LNCaP clone FGC (cell line): ENCODE data around the gene SMAD3.

ENCODE experiments used
- DNase-seq: peaks from one replicate; pipeline ENCODE4 v3.0.0-alpha.2; 2011; ENCODE audit warnings: low read depth
- H3K4me3 ChIP-seq: 2 replicates; pipeline ENCODE4 v1.5.1; 2011; ENCODE audit warnings: mild to moderate bottlenecking, low read depth, low read length, control low read depth
- TF ChIP-seq, protein P1 (sequence below): IDR thresholded peaks from 2 replicates; pipeline ENCODE4 v1.5.1; 2012; ENCODE audit warnings: mild to moderate bottlenecking; ENCODE audit not compliant: control insufficient read depth, insufficient read depth; ENCODE audit errors: extremely low read depth

Gene SMAD3

DNA sequence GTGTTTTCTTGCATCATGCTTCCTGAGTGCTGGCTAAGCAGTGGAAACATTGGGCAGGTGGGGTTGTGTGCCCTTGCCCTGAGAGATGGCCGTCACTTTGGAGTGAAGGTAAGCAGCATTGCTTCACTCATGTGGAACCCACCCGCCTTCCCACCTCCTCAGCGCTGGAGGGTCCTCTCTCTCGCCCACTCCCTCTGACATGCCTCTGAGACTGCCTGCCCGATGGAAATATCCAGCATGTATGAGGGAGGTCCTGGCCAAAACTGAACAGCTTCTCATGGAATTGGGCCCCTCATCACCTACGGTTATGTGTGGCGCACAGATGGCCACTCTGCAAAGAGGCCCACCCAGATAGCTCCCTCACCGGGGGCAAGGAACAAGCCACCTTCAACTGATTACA lies 48.6 kb downstream of the SMAD3 start:
- TF ChIP-seq, protein P1, sequence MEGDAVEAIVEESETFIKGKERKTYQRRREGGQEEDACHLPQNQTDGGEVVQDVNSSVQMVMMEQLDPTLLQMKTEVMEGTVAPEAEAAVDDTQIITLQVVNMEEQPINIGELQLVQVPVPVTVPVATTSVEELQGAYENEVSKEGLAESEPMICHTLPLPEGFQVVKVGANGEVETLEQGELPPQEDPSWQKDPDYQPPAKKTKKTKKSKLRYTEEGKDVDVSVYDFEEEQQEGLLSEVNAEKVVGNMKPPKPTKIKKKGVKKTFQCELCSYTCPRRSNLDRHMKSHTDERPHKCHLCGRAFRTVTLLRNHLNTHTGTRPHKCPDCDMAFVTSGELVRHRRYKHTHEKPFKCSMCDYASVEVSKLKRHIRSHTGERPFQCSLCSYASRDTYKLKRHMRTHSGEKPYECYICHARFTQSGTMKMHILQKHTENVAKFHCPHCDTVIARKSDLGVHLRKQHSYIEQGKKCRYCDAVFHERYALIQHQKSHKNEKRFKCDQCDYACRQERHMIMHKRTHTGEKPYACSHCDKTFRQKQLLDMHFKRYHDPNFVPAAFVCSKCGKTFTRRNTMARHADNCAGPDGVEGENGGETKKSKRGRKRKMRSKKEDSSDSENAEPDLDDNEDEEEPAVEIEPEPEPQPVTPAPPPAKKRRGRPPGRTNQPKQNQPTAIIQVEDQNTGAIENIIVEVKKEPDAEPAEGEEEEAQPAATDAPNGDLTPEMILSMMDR = no peak
- no peak overlapping the region for H3K4me3 ChIP-seq
- no peak for DNase-seq

DNA sequence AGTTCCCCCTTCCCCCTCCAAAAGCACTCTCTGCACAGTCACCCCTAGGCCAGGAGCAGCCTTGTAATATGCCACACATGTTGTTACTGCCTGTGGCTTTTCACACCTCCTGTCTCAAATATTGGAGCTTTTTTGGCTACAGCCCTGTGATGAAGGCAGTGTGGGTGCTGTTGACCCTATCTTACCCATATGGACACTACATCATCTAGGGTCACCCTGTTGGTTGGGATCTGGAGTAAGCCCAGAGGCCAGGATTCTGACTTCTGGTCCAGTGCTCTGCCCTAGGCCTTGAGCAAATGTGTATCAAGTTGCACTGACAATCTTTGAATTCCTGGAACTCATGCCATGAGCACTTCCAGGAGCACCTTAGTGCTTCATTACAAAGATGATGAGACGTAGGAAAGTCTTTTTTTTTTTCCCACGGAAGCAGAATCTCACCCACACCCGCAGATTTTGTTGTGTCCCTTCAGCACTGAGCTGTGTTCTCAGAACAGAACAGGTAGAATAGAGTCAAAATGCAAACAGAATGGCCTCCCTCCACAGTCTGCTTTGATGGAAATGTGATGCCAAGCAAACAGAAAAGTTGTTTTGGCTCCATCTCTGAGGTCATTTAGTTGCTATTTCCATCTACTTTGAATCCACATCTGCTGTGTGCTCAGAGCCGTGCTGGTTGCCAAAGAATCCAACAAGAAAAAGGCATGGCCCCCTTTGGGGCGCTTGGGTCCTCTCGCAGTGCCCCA lies 49.6 kb downstream of the SMAD3 start:
- H3K4me3 ChIP-seq = no peak overlapping the region
- no peak for DNase-seq
- TF ChIP-seq, protein P1 = no peak

DNA sequence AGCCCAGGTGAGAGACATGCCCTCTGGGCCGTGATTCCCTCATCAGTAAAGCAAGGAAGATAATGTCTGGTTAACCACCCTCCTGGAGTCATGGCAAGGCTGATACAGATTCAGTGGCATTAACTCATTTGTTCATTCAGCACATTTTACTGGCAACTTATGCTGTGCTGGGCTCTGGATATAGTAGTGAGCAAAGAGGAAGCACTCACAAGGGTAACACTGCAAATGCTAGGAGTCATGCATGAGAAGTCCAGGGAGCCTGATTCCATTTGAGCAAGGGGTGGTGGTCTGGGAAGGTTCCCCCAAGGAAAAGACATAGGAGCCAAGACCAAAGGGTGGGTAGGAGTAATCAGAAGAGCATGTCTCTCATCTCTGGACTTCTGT lies 50.2 kb downstream of the SMAD3 start:
- no peak for DNase-seq
- no peak overlapping the region for H3K4me3 ChIP-seq
- TF ChIP-seq, protein P1 = no peak

DNA sequence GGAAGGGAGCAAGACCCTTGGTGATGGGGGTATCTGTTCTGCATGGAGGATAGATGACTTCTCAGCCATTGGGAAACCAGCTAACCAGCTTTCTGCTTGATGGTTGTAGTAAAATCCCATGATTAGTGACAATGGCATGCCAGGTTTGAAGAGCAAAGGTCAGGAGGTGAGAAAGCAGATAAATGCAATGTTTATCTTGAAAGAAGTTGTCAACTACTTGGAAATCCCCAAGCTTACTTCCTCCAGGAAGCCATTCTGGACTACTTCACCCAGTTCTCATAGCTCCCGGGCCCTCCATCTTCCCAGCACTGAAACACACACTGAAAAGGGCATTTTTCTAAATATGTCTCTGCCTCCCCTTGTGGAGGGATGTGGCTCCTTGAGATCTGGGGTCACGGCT lies 51.3 kb downstream of the SMAD3 start:
- no peak for DNase-seq
- TF ChIP-seq, protein P1 = no peak
- no peak overlapping the region for H3K4me3 ChIP-seq

DNA sequence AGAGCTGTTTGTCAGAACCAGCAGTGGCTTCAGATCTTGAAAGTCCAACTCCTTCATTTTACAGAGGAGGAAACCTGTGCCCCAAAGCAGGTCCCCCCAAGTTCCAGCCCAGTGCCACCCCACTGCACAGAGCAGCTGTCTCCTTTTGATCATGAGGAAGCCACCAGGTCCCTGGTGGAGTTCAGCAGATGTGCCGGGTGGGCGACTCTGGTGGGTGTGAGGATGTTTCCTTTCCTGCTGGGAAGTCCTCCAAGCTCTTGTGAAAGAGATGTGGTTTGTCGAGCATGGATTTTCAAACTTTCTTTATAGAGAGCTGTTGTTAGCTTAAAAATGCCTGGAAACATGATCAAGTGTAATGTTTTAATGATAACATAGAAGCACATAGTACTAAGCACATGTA lies 52.0 kb downstream of the SMAD3 start:
- no peak for DNase-seq
- TF ChIP-seq, protein P1 = no peak
- H3K4me3 ChIP-seq = no peak overlapping the region

DNA sequence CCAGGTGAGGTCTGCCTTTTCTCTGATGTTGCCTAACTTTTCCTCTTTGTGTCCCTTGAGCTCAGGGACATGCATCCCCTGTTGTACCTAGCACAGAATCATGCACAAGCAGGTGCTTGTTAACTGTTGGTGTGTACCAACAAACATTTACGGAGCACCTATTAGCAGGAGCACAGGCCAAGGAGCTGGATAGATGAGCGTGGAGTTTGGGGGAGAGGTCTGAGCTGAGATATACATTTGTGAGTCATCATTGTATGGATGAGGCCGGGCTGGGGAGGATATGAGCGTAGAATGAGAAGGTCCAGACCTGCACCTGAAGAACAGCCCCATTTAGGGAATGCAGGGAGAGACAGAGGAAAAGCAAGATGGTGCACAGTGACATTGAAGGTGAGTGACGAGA lies 53.4 kb downstream of the SMAD3 start:
- H3K4me3 ChIP-seq = no peak overlapping the region
- DNase-seq = no peak
- TF ChIP-seq, protein P1 = no peak
